Neural crest cell (in vitro differentiated cells): ENCODE data around the gene LIX1. TPM values are rescaled to one million over a fixed set of nuclear protein-coding genes. Genes with fewer than 3 reads are reported as not detected.

Source experiments
- DNase-seq: peaks from one replicate; pipeline ENCODE4 v3.0.0; 2021; ENCODE audit warnings: low read depth, mixed read lengths, low spot score
- H3K27ac Mint-ChIP-seq: one replicate; pipeline ENCODE4 v1.8.0; 2021; ENCODE audit warnings: mild to moderate bottlenecking, mixed read lengths; ENCODE audit not compliant: unreplicated experiment
- H3K27me3 Mint-ChIP-seq: 2 replicates; pipeline ENCODE4 v1.8.0; 2021; ENCODE audit warnings: low read depth, mild to moderate bottlenecking, mixed read lengths
- H3K36me3 Mint-ChIP-seq: 2 replicates; pipeline ENCODE4 v1.8.0; 2021; ENCODE audit warnings: low read depth, mild to moderate bottlenecking, mixed read lengths
- H3K4me1 Mint-ChIP-seq: 2 replicates; pipeline ENCODE4 v1.8.0; 2021; ENCODE audit warnings: mixed read lengths
- H3K4me3 Mint-ChIP-seq: one replicate; pipeline ENCODE4 v1.8.0; 2021; ENCODE audit warnings: mild to moderate bottlenecking, mixed read lengths
- H3K9me3 Mint-ChIP-seq: 2 replicates; pipeline ENCODE4 v1.8.0; 2021; ENCODE audit warnings: mixed read lengths
- total RNA-seq: library from RNA; stranded (reverse); gene quantifications from 2 replicates; pipeline ENCODE4 v1.2.1, GENCODE V29; 2021
- TF ChIP-seq, protein P1 (sequence below): fragments of 200-600 bp; sonication (generic); conservative IDR thresholded peaks from 2 replicates; pipeline ENCODE4 v1.5.0; 2021; ENCODE audit warnings: antibody characterized with exemption, mild to moderate bottlenecking

The LIX1 gene
- total RNA-seq, 1 donor from 2014 or later = 19.7 TPM

DNA sequence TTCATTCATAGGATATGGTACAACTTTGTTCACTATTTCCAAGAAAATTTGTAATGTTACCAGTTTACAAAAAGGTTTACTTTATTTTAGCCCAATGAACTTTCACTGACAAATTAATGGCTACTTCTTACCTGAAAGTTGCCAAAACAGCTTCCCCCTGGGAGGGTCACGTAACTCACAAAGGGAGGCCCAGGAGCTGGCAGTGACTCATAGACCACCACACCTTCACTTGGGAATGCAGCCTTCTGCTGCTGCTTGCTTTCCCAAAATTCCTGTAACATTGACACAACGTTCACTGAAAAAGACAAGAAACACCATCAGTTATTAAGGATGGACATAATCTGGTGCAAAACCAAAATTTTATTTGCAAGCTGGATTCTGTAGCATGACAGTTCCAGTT is 18.1 kb downstream of the LIX1 start:
- Mint-ChIP-seq H3K4me3 (no peak overlapping the region), H3K27me3 (no peaks in the 10 kb centered on the region), H3K27ac (no peak overlapping the region), H3K4me1 (no peaks in the 10 kb centered on the region), H3K9me3 (peaks cover 7% of the 10 kb centered on the region), H3K36me3 (peaks cover 22% of the 10 kb centered on the region)
- DNase-seq = no peak
- TF ChIP-seq, protein P1, sequence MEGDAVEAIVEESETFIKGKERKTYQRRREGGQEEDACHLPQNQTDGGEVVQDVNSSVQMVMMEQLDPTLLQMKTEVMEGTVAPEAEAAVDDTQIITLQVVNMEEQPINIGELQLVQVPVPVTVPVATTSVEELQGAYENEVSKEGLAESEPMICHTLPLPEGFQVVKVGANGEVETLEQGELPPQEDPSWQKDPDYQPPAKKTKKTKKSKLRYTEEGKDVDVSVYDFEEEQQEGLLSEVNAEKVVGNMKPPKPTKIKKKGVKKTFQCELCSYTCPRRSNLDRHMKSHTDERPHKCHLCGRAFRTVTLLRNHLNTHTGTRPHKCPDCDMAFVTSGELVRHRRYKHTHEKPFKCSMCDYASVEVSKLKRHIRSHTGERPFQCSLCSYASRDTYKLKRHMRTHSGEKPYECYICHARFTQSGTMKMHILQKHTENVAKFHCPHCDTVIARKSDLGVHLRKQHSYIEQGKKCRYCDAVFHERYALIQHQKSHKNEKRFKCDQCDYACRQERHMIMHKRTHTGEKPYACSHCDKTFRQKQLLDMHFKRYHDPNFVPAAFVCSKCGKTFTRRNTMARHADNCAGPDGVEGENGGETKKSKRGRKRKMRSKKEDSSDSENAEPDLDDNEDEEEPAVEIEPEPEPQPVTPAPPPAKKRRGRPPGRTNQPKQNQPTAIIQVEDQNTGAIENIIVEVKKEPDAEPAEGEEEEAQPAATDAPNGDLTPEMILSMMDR = no peak

DNA sequence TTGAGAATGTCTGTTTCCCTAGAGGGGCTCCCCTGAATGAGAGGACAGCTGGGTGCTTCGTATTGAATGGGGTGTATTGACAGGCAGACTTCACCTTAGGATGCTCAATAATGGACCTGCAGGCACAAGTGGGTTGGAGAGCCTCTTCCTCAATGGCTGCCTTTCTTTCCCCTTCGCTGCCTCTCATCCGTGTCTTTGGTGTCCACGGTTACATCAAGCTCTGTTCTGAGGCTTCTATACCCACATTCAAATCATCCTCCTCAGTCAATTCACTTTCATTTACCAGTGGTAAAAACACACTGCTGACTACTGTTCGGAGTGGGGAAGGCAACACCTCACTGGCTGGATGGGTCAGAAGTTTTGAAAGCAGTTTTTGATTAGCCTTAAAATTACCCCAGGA is 20.6 kb downstream of the LIX1 start:
- Mint-ChIP-seq H3K4me3 (no peak overlapping the region), H3K27ac (no peak overlapping the region), H3K36me3 (peaks cover 12% of the 10 kb centered on the region), H3K4me1 (peaks cover 8% of the 10 kb centered on the region), H3K9me3 (peaks cover 2% of the 10 kb centered on the region), H3K27me3 (no peaks in the 10 kb centered on the region)
- DNase-seq = no peak
- TF ChIP-seq, protein P1 = no peak

- TF ChIP-seq, protein P1 = no peak
- H3K27me3 Mint-ChIP-seq = no peaks in the 10 kb centered on the region
Observed at GRCh38 chr5:97120195-97120594, 22.2 kb downstream of the LIX1 start.

GRCh38 chr5:97119007-97119390 is 23.4 kb downstream of the LIX1 start:
- peaks cover 16% of the 10 kb centered on the region for H3K4me1 Mint-ChIP-seq
- DNase-seq = no peak
- H3K27me3 Mint-ChIP-seq = no peaks in the 10 kb centered on the region
- H3K27ac Mint-ChIP-seq = no peak overlapping the region
- H3K4me3 Mint-ChIP-seq = no peak overlapping the region
- H3K9me3 Mint-ChIP-seq = no peaks in the 10 kb centered on the region
- peaks cover 8% of the 10 kb centered on the region for H3K36me3 Mint-ChIP-seq
- TF ChIP-seq, protein P1 = no peak

More at GRCh38 chr5:97120195-97120594, 22.2 kb downstream of the LIX1 start:
- Mint-ChIP-seq H3K36me3 (peaks cover 8% of the 10 kb centered on the region), H3K9me3 (no peaks in the 10 kb centered on the region), H3K27ac (no peak overlapping the region), H3K4me1 (peaks cover 12% of the 10 kb centered on the region), H3K4me3 (no peak overlapping the region)
- DNase-seq = no peak

GRCh38 chr5:97118261-97119006 is 24.0 kb downstream of the LIX1 start:
- Mint-ChIP-seq H3K36me3 (peaks cover 7% of the 10 kb centered on the region), H3K27ac (no peak overlapping the region), H3K4me3 (no peak overlapping the region), H3K4me1 (peaks cover 20% of the 10 kb centered on the region), H3K27me3 (no peaks in the 10 kb centered on the region), H3K9me3 (no peaks in the 10 kb centered on the region)
- TF ChIP-seq, protein P1 = no peak
- no peak for DNase-seq
